K562 (cell line): ENCODE data around the gene USB1. TPM values are rescaled to one million over a fixed set of nuclear protein-coding genes. Genes with fewer than 3 reads are reported as not detected.
A peak's percentile ranks its signal among the peaks of the same experiment; 100 is the strongest.

Experiments used
- CBX1 ChIP-seq: sonication (generic); IDR thresholded peaks from 2 replicates; pipeline ENCODE4 v1.6.1; 2016; ENCODE audit warnings: antibody characterized with exemption, low read depth, mild to moderate bottlenecking
- DLX4 ChIP-seq: fragments of 250-450 bp; sonication (Bioruptor Pico); IDR thresholded peaks from 2 replicates; pipeline ENCODE4 v1.6.1; 2021; ENCODE audit warnings: mild to moderate bottlenecking
- HMBOX1 ChIP-seq: sonication (generic); IDR thresholded peaks from 2 replicates; pipeline ENCODE4 v1.6.1; 2016
- MTA1 ChIP-seq: fragments of 450-650 bp; IDR thresholded peaks from 2 replicates; pipeline ENCODE4 v1.6.1; 2017; ENCODE audit warnings: borderline replicate concordance
- PRDM10 ChIP-seq: fragments of 450-650 bp; IDR thresholded peaks from 2 replicates; pipeline ENCODE4 v1.6.1; 2018; ENCODE audit not compliant: partially characterized antibody
- PURB ChIP-seq: sonication (generic); formaldehyde crosslinking; IDR thresholded peaks from 2 replicates; pipeline ENCODE4 v1.9.0; 2021; ENCODE audit warnings: low read depth, mild to moderate bottlenecking, missing genetic modification reagents
- RB1 ChIP-seq: fragments of 450-650 bp; IDR thresholded peaks from 2 replicates; pipeline ENCODE4 v1.6.1; 2017; ENCODE audit warnings: low read depth, mild to moderate bottlenecking
- RBFOX2 ChIP-seq: fragments of 200-400 bp; formaldehyde crosslinking; IDR thresholded peaks from 2 replicates; pipeline ENCODE4 v1.6.1; 2017; ENCODE audit warnings: low read depth, mild to moderate bottlenecking, low read length, moderate library complexity
- RREB1 ChIP-seq: fragments of 250-450 bp; sonication (Bioruptor Pico); IDR thresholded peaks from 2 replicates; pipeline ENCODE4 v1.4.0; 2020
- TCFL5 ChIP-seq: fragments of 250-450 bp; sonication (Bioruptor Pico); conservative IDR thresholded peaks from 2 replicates; pipeline ENCODE4 v1.6.1; 2021; ENCODE audit warnings: mild to moderate bottlenecking, moderate library complexity, matching md5 sums
- TRIM24 ChIP-seq, 2 experiments: fragments of 450-650 bp; IDR thresholded peaks; 2 replicates each; pipeline ENCODE4 v1.6.1; 2016
- ZNF316 ChIP-seq: fragments of 450-650 bp; IDR thresholded peaks from 2 replicates; pipeline ENCODE4 v1.6.1; 2016
- ZNF395 ChIP-seq: fragments of 200-800 bp; sonication (Bioruptor generic); IDR thresholded peaks from 2 replicates; pipeline ENCODE4 v1.6.1; 2017; ENCODE audit warnings: missing genetic modification characterization, missing compliant biosample characterization
- ZNF398 ChIP-seq: fragments of 250-450 bp; sonication (Bioruptor Pico); IDR thresholded peaks from 2 replicates; pipeline ENCODE4 v1.8.0; 2021; ENCODE audit warnings: moderate library complexity, mild to moderate bottlenecking, inconsistent platforms
- polyA plus RNA-seq, 8 experiments: library from polyadenylated mRNA; depleted of rRNA in 4 of 8; stranded (reverse) in 5 of 8; unstranded in 3 of 8; fragments of >200 nt; fragmentation: Nextera tagmentation in 2 of 8; fragmentation: Illumina TruSeq in 1 of 8; extraction: Ambion mirVana in 2 of 8; extraction: Trizol in 1 of 8; gene quantifications; 2 replicates each; pipeline versions ENCODE4 v1.2.1 to v1.2.3, GENCODE V29; 2011 to 2014; ENCODE audit warnings: inconsistent platforms in 1 of 8, missing spikeins in 1 of 8
- total RNA-seq, 7 experiments: library from RNA; depleted of rRNA in 6 of 7; stranded (reverse); fragments of >200 nt in 6 of 7; fragmentation: Illumina TruSeq in 2 of 7; extraction: Trizol in 2 of 7; gene quantifications; 2 replicates each; pipeline versions ENCODE4 v1.2.1 to v1.2.3, GENCODE V29; 2011 to 2021; ENCODE audit warnings: low replicate concordance in 1 of 7

The USB1 gene
- total and polyA plus RNA-seq, 9 of the 15 experiments (the other 6 are each of a cell fraction or from before 2014, with no cell fraction given) = 11.6 to 73.6 (median 19.4) TPM

- TF ChIP-seq HMBOX1 = no peak
- no peak for TF ChIP-seq TCFL5 (CRISPR knock-in tag)
- no peak for TF ChIP-seq RBFOX2
- no peak for TF ChIP-seq ZNF395
- peak; percentile 78 for TF ChIP-seq ZNF316
- no peak for TF ChIP-seq PURB (CRISPR knock-in tag)
- TF ChIP-seq DLX4 = no peak
- TF ChIP-seq CBX1 = no peak
- no peak for TF ChIP-seq RREB1 (CRISPR knock-in tag)
- peak in 1 of 2 experiments; percentile 71; a peak in 1 of 4 replicates for TF ChIP-seq TRIM24 (IDR thresholded peaks at IDR 0.05)
- TF ChIP-seq ZNF398 = no peak
- no peak for TF ChIP-seq MTA1
- TF ChIP-seq PRDM10 = no peak
- no peak for TF ChIP-seq RB1
Observed at GRCh38 chr16:57971848-57972247, 29.4 kb upstream of the USB1 start (continued).
